Glutamatergic neuron (in vitro differentiated cells): ENCODE data around the gene CFAP68. TPM values are rescaled to one million over a fixed set of nuclear protein-coding genes. Genes with fewer than 3 reads are reported as not detected.

Experiments used
- DNase-seq: peaks from one replicate; pipeline ENCODE4 v3.0.0; 2022
- H3K27ac Mint-ChIP-seq: one replicate; pipeline ENCODE4 v1.8.0; 2020; ENCODE audit warnings: mild to moderate bottlenecking, mixed read lengths, inconsistent platforms; ENCODE audit not compliant: unreplicated experiment
- H3K27me3 Mint-ChIP-seq: one replicate; pipeline ENCODE4 v1.8.0; 2020; ENCODE audit warnings: mild to moderate bottlenecking, moderate library complexity, mixed read lengths, inconsistent platforms; ENCODE audit not compliant: unreplicated experiment
- H3K36me3 Mint-ChIP-seq: one replicate; pipeline ENCODE4 v1.8.0; 2020; ENCODE audit warnings: mild to moderate bottlenecking, mixed read lengths, inconsistent platforms; ENCODE audit not compliant: unreplicated experiment
- H3K4me1 Mint-ChIP-seq: one replicate; pipeline ENCODE4 v1.8.0; 2020; ENCODE audit warnings: mild to moderate bottlenecking, low read depth, mixed read lengths, inconsistent platforms; ENCODE audit not compliant: unreplicated experiment
- H3K4me3 Mint-ChIP-seq: one replicate; pipeline ENCODE4 v1.8.0; 2020; ENCODE audit warnings: mild to moderate bottlenecking, mixed read lengths, inconsistent platforms; ENCODE audit not compliant: unreplicated experiment
- H3K9me3 Mint-ChIP-seq: one replicate; pipeline ENCODE4 v1.8.0; 2020; ENCODE audit warnings: mild to moderate bottlenecking, moderate library complexity, mixed read lengths, inconsistent platforms; ENCODE audit not compliant: unreplicated experiment
- CTCF ChIP-seq: fragments of 200-600 bp; sonication (generic); IDR thresholded peaks from one replicate; pipeline ENCODE4 v1.5.0; 2021; ENCODE audit not compliant: partially characterized antibody, unreplicated experiment
- total RNA-seq: library from RNA; stranded (reverse); fragmentation: NEBNext Ultra II Directional; extraction: Animal tissue kit (Norgen Biotek cat#: 25700); gene quantifications from one replicate; pipeline ENCODE4 v1.2.1, GENCODE V29; 2021; ENCODE audit not compliant: unreplicated experiment

The CFAP68 gene
- total RNA-seq, 1 donor from 2014 or later: 21.7 TPM

DNA sequence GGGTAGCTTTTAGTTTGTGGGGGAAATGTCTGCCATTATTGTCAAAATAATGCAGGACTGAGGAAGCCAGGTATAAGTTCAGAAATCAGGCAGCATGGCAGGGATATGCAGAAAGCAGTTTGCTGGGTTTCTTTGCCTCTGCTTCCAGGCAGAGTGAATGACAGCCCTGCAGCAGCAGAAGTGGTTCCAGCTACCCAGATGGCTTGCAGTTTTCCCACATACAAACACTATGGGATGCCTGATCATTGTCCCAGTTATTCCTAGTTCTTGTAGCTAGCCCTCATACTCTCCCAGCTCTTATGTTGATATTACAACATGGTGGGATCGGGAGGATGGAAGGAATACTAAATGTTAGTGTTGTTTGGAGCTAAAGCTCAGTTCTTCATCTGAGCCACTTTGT lies 55.0 kb downstream of the CFAP68 start:
- H3K4me1 Mint-ChIP-seq: peaks cover 29% of the 10 kb centered on the region
- no peak for TF ChIP-seq CTCF
- peaks cover 5% of the 10 kb centered on the region for H3K9me3 Mint-ChIP-seq
- H3K27me3 Mint-ChIP-seq: peaks cover 4% of the 10 kb centered on the region
- no peak overlapping the region for H3K4me3 Mint-ChIP-seq
- DNase-seq: no peak
- H3K27ac Mint-ChIP-seq: no peak overlapping the region
- H3K36me3 Mint-ChIP-seq: no peaks in the 10 kb centered on the region

Other genes with a start within 250 kb of the CFAP68 start
- gene PPP2R1B, start 113.2 kb upstream of the CFAP68 start, total RNA-seq: 66.3 TPM
- gene ALG9, start 8.0 kb upstream of the CFAP68 start, total RNA-seq: 69.4 TPM
- gene FDXACB1, start 376 bp upstream of the CFAP68 start, total RNA-seq: 1.6 TPM
- gene CRYAB, start 32.2 kb downstream of the CFAP68 start, total RNA-seq: 0.64 TPM
- 1.4 TPM for gene HSPB2, start 33.2 kb downstream of the CFAP68 start, total RNA-seq
- not detected for gene C11orf52, start 39.4 kb downstream of the CFAP68 start, total RNA-seq
- gene DIXDC1, start 57.8 kb downstream of the CFAP68 start, total RNA-seq: 27.2 TPM
- 55.0 TPM for gene DLAT, start 145.9 kb downstream of the CFAP68 start, total RNA-seq
- 1.4 TPM for gene PIH1D2, start 194.5 kb downstream of the CFAP68 start, total RNA-seq
- 22.3 TPM for gene NKAPD1, start 194.8 kb downstream of the CFAP68 start, total RNA-seq
- gene TIMM8B, start 207.2 kb downstream of the CFAP68 start, total RNA-seq: 88.9 TPM
- gene SDHD, start 207.3 kb downstream of the CFAP68 start, total RNA-seq: 19.7 TPM